Measurements from ENCODE around the gene TBX1.
"Not testable (repeated sequence)": the region's sequence is repeated elsewhere in the genome, so short reads cannot be mapped to it uniquely, and the experiment has no call there.

Gene TBX1

DNA sequence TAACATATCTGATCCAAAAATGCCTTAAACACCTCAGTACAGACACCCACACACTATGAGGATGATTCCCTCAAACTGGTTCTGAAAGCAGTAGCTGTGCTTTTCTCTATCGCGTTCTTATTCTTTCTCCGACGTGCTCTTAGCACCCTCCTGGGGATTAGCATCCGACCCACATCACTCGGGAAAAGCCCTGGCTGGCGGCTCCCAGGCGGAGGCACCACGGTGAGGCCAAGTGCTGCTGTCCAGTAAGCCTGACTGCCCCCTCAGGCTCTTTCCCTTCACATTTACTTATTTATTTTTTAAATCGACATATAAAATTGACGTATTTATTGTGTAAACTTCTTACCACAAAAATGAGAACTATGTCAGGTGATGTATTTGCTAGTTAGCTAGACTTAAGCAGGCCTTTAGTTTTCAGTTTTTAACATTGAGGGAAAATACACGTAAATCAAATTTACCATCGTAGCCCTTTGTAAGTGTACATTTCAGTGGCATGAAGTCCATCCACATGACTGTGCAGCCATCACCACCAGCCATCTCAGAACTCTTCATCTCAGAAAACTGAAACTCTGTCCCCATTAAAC, 19.2 kb downstream of the TBX1 start:
- no peak for DNase-seq (ENCODE audit: low read depth, low spot score)

DNA sequence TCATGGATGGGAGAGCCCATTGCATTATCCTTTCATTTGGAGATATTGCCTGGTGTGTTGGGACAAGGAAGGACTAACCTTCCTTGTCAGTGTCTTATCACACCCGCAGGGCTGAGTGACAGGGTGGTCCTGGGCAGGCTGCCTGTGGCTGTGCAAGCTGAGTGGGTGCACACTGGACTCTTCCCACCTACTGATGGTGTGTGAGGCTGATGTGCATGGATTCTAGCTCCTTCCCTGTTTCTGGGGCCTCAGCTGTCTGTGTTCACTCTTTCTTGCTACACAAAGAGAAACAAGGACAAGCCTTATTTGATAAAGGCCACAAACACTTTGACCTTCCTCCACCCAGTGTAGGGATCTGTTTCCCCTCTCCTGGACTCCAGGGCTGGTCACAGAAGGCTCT, 22.0 kb downstream of the TBX1 start:
- DNase-seq (ENCODE audit: low read depth, low spot score), result no peak

DNA sequence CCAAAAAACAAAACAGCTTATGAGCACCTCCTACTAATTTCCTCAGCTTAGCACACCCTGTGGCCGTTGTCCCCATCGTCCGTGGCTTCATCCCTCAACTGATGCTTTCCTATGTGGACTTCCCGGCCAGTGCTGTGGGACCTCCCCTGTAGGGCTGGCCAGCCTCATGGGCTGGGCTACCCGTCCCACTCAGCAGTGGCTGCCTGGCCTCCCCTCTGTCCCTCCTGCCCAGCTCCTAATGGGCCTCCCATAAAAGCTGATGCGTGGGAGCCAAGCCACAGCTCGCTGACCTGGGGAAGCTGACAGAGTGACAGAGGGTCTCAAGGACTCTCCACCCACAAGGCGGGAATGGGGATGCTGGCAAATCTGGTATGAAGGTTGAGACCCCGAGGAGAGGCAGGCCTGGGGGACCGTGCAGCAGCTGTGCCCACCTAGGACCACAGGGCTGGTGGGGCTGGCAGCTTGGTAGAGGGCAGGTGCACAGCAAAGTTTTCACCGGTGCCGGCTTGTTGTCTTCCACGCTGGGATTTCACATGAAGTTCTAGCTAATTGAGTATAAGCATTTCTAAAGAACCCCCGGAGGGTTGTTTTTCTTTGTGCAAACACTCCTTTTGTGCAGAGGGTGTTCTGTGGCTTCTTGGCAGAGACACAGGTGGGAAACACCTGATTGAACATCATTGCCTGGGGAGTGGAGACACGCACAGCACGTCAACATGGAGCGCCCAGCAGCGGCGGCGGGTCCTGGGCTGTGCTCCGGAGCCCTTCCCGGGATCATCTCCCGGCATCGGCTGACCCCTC, 23.2 kb downstream of the TBX1 start:
- no peak for DNase-seq (ENCODE audit: low read depth, low spot score)

- DNase-seq (ENCODE audit: low read depth, low spot score), result no peak
Measured at GRCh38 chr22:19784384-19785175, 24.0 kb downstream of the TBX1 start.

GRCh38 chr22:19785461-19786263, 25.1 kb downstream of the TBX1 start:
- DNase-seq (ENCODE audit: low read depth, low spot score), result no peak

DNA sequence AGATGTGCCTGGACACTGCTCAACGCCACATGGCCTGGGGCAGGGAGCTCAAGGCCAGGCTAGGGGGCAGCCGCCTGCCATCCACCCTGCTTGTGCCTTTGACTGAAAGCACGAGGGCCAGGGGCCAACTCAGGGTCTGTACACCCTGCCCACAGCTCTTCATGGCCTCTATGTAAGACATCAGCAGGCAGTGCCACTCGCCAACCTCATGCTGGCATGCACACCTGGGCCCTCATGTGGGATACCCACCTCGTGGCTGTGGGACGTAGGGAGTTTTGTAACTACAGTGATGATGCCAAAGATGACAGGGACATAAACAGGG, 25.6 kb downstream of the TBX1 start:
- no peak for DNase-seq (ENCODE audit: low read depth, low spot score)

- DNase-seq (ENCODE audit: low read depth, low spot score), result no peak
Measured at GRCh38 chr22:19786959-19787848, 26.6 kb downstream of the TBX1 start.

GRCh38 chr22:19787849-19788141, 27.2 kb downstream of the TBX1 start:
- DNase-seq (ENCODE audit: low read depth, low spot score), result no peak

DNA sequence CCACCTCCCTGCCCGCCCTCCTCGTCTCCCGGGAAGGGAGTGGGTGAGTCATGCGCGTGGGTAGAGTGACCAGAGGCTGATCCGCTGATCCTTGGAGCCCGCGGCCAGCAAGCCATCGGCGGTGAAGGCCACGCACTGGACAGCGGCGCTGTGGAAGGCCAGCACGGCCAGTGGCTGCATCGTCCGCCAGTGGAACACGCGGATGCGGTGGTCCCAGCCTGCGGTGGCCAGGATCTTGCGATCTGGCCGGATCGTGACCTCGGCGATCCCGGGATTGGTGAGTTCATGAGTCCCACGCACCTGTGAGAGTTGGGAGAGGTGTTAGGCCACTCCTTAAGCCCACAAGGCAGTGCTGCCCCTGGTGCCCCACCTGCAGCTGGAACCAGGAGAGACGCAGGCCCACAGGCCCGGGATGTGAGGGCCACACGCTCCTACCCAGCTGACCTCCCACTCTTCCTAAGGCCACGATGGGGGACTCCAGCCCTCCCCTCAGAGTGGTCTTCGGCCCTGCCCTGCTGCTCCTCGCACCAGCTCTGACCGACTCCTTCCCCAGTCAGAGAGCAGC, 28.2 kb downstream of the TBX1 start:
- DNase-seq (ENCODE audit: low read depth, low spot score), result no peak

- DNase-seq (ENCODE audit: low read depth, low spot score), result no peak
Measured at GRCh38 chr22:19789406-19789805, 28.8 kb downstream of the TBX1 start.

GRCh38 chr22:19789828-19790227, 29.2 kb downstream of the TBX1 start:
- DNase-seq (ENCODE audit: low read depth, low spot score), result no peak

DNA sequence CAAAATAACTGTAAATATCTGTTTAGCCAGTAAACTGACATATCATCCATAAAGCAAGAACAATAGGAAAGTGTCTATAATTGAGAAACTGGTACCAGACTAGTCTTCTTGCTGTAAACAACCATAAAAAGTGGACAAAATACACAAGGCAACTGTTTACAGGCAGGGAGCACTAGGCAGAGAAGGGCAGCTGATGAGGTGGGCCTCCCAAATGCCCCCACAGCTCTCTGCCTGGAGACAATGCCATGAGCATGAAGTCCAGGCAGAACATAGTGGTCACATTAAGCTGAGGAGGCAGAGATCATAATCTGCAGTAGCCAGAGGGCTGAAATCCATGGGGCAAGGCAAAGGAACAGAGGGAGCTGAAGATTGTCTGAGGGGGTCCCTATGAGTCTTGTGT, 30.7 kb downstream of the TBX1 start:
- no peak for DNase-seq (ENCODE audit: low read depth, low spot score)

DNA sequence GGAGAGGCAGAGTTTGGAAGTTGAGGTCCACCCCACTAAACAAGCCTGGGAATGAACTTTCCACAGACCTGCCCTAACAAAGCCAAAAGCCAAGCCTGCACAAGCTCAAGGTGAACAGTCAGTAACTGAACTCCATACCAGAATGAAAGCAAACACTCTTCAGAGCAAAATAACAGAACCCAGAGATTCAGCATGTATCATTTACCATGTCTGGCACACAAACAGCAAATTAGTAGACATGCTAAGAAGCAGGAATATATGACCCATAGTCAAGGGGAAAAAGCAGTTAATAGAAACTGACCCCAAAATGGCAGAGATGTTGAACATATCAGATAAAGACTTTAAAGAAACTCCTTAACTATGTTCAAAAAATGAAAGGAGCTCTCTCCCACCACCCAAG, 31.3 kb downstream of the TBX1 start:
- no peak for DNase-seq (ENCODE audit: low read depth, low spot score)

- not testable (repeated sequence) for DNase-seq (ENCODE audit: low read depth, low spot score)
Measured at GRCh38 chr22:19792383-19792896, 31.9 kb downstream of the TBX1 start.

DNA sequence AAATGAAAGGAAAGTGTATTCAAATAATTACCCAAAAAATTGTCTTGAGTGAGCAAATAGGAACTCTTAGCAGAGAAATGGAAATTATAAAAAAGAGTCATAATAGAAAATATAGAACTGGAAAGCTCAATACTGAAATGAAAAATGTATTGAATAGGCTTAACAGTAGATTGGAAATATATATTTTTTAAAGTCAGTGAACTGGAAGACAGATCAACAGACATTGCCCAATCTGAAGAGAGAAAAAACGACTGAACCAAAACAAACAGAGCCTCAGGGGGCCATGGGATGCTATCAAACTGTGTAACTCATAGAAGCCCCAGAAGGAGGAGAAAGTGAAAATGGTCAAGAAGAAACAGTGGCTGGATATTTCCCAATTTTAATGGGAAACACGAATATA, 32.6 kb downstream of the TBX1 start:
- DNase-seq (ENCODE audit: low read depth, low spot score), result no peak

- no peak for DNase-seq (ENCODE audit: low read depth, low spot score)
Measured at GRCh38 chr22:19793661-19794310, 33.2 kb downstream of the TBX1 start.

- DNase-seq (ENCODE audit: low read depth, low spot score), result no peak
Measured at GRCh38 chr22:19795617-19796008, 35.0 kb downstream of the TBX1 start.

DNA sequence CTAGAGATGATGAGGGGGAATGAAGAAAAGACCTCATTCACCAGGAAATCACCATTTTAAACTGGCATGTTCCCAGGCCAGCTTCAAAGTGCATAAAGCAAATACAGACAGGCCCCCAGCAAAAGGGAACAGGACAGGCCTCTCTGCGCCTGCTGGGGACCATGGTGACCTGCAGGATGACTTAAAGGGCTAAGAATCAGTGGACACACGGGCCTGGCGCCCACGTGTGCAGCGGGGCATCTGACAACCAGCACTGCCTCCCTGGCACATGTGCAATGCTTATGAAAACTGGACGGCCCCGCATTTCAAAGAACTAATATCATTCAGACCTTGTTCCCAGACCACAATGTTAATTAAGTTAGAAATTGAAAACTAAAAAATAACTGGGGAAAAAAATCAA, 35.6 kb downstream of the TBX1 start:
- no peak for DNase-seq (ENCODE audit: low read depth, low spot score)

DNA sequence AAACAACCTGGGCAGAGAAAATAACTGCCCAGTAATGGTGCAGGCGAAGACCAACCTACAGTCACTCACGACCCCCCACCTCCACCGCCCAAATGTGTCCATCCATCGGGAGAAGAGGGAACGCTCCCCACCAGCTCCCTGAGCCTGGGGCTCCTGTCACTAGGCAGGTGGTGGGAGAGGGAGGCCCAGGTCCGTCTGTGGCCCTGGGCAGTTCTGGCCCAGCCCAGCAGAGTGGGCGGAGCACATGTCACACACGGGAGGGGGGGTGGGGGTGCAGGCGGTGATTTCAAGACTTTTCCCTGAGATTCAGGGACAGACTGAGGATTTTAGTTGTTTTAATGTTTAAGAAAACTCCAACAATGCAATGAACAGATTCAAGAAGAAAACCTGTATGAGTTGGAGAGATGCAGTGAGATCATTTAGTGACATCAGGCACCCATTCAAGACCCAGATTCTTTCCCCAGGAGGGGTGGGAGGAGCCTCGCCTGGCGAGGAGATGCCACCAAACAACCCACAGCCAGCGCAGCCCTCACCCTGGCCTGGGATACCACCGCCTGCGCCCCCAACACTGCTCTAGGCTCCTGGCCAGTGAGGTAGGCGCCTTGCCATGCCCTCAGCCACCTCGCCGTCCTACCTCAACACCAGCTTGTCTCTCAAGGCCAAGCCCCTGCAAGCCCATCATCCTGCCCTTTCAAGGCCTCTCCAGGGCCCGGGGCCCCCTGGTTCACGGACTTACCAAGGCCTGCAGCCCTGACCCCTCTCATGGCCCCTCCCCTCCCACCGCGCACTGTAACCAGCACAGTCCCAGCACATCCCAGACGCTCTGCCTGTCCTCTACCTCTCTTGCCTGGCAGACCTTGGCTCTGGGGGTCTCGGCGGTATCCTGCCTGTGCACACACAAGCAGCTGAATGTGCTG, 36.8 kb downstream of the TBX1 start:
- DNase-seq (ENCODE audit: low read depth, low spot score), result no peak
